ENCODE results near the gene SF3B4.

SF3B4 gene

GRCh38 chr1:149879556-149879955, 48.0 kb downstream of the SF3B4 start:
- TF ChIP-seq CEBPB (IDR thresholded peaks at IDR 0.05) (no peak), EP300 (IDR thresholded peaks at IDR 0.05; ENCODE audit: borderline replicate concordance) (no peak), MAX (IDR thresholded peaks at IDR 0.05) (no peak), RAD21 (IDR thresholded peaks at IDR 0.05; ENCODE audit: low read depth) (no peak), TCF12 (IDR thresholded peaks at IDR 0.05; ENCODE audit: low read depth) (no peak), EGR1 (IDR thresholded peaks at IDR 0.05) (no peak), FOXM1 (IDR thresholded peaks at IDR 0.05; ENCODE audit: borderline replicate concordance, low read depth) (no peak), TAF1 (IDR thresholded peaks at IDR 0.05; ENCODE audit: low read depth) (no peak), YY1 (IDR thresholded peaks at IDR 0.05; ENCODE audit: low read depth) (no peak), USF1 (IDR thresholded peaks at IDR 0.05) (no peak), CREB1 (IDR thresholded peaks at IDR 0.05; ENCODE audit: low read depth) (no peak), NFIC (IDR thresholded peaks at IDR 0.05) (no peak)
- TF ChIP-seq, protein P1, sequence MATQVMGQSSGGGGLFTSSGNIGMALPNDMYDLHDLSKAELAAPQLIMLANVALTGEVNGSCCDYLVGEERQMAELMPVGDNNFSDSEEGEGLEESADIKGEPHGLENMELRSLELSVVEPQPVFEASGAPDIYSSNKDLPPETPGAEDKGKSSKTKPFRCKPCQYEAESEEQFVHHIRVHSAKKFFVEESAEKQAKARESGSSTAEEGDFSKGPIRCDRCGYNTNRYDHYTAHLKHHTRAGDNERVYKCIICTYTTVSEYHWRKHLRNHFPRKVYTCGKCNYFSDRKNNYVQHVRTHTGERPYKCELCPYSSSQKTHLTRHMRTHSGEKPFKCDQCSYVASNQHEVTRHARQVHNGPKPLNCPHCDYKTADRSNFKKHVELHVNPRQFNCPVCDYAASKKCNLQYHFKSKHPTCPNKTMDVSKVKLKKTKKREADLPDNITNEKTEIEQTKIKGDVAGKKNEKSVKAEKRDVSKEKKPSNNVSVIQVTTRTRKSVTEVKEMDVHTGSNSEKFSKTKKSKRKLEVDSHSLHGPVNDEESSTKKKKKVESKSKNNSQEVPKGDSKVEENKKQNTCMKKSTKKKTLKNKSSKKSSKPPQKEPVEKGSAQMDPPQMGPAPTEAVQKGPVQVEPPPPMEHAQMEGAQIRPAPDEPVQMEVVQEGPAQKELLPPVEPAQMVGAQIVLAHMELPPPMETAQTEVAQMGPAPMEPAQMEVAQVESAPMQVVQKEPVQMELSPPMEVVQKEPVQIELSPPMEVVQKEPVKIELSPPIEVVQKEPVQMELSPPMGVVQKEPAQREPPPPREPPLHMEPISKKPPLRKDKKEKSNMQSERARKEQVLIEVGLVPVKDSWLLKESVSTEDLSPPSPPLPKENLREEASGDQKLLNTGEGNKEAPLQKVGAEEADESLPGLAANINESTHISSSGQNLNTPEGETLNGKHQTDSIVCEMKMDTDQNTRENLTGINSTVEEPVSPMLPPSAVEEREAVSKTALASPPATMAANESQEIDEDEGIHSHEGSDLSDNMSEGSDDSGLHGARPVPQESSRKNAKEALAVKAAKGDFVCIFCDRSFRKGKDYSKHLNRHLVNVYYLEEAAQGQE (IDR thresholded peaks at IDR 0.05; ENCODE audit: low read depth) = no peak

- TF ChIP-seq NFIC (IDR thresholded peaks at IDR 0.05) = no peak
- TF ChIP-seq USF1 (IDR thresholded peaks at IDR 0.05) = no peak
- no peak for TF ChIP-seq EGR1 (IDR thresholded peaks at IDR 0.05)
- TF ChIP-seq ZBTB7A (IDR thresholded peaks at IDR 0.05; ENCODE audit: low read depth) = no peak
- TF ChIP-seq TCF12 (IDR thresholded peaks at IDR 0.05; ENCODE audit: low read depth) = no peak
- TF ChIP-seq, protein P1 (IDR thresholded peaks at IDR 0.05; ENCODE audit: low read depth) = no peak
- TF ChIP-seq YY1 (IDR thresholded peaks at IDR 0.05; ENCODE audit: low read depth) = no peak
- no peak for TF ChIP-seq TEAD4 (IDR thresholded peaks at IDR 0.05)
- no peak for TF ChIP-seq TAF1 (IDR thresholded peaks at IDR 0.05; ENCODE audit: low read depth)
Measured at GRCh38 chr1:149877211-149877946, 50.2 kb downstream of the SF3B4 start.

Measured in Ishikawa (cell line).